ENCODE results near the gene PRIMA1. TPM values are rescaled to one million over a fixed set of nuclear protein-coding genes. Genes with fewer than 3 reads are reported as not detected.
A peak's percentile ranks its signal among the peaks of the same experiment; 100 is the strongest.

PRIMA1 gene
- polyA plus RNA-seq, 1 of the 3 experiments (the other 2 are of a cell fraction) = 0.18 TPM

DNA sequence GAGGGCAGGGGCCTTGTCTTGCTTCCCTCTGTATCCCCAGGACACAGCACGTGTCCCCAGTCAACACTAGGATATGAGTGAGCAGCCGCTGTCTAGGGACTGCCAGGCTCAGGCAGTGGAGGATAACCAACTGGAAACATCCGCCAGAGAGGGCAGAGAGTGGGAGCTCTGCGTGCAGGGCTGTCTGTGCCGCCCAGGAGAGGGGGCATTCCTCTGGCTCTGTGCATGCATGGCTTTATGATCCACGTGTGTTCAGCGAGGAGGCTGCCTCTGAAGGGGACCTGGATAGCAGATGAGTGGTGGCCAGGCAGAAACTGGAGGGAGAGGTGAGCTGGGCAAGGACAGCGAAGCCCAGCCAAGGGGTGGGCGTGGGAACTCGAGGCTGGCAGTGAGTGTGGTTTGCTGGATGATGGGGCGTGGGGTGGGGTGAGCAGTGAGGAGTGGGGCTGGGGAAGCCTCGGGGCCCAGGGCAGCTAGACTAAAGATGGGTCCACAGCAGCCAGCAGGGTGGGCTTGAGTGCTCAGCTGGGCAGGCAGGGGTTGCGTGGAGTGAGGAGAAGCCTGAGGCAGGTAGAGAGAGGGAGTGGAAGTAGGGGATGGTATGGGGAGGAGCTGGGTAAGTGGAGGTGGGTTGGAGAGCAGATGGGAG, 72.9 kb downstream of the PRIMA1 start:
- POLR2A ChIA-PET = interaction anchor here (0.8 kb wide), 1 partner anchor 33 kb away, joined by 3 read pairs; no protein-coding TSS in a partner anchor
- Histone ChIP-seq H3K79me2 (ENCODE audit: insufficient read depth) (no peaks in the 10 kb centered on the region), H3K36me3 (replicated peaks in 1 of 2; ENCODE audit: control insufficient read depth in 1 of 2, insufficient read depth in 2 of 2, low read length in 1 of 2) (no peaks in the 10 kb centered on the region), H3K27me3 (ENCODE audit: insufficient read depth) (no peaks in the 10 kb centered on the region), H3K4me1 (ENCODE audit: control insufficient read depth in 1 of 2, insufficient read depth in 2 of 2, low read depth in 1 of 2, low read length in 1 of 2) (peaks cover 0 to 9% of the 10 kb centered on the region in 2 experiments; a peak in 1 of 4 replicates), H3K27ac (ENCODE audit: low read depth in 2 of 2, low read length in 1 of 2) (no peak overlapping the region), H3K4me3 (ENCODE audit: low read depth in 2 of 2, low read length in 1 of 2) (no peak overlapping the region), H2AFZ (ENCODE audit: low read depth) (no peak overlapping the region), H3K9me3 (no peaks in the 10 kb centered on the region), H3K9ac (no peak overlapping the region), H3F3A (replicated peaks; ENCODE audit: insufficient read depth) (no peaks in the 10 kb centered on the region), H3K4me2 (no peak overlapping the region), H3K9me2 (no peaks in the 10 kb centered on the region), H4K20me1 (ENCODE audit: insufficient read depth) (no peaks in the 10 kb centered on the region)
- CTCF ChIA-PET = interaction anchor here (0.8 to 2.4 kb wide), 6 partner anchors 11 to 224 kb away, joined by 3 to 10 read pairs (median 4); no protein-coding TSS in a partner anchor
- WGBS (ENCODE audit: low lambda C conversion rate) = 31% methylated on average over 12 of the region's 13 CpGs
- peak; percentile 58 for DNase-seq
- peak; percentile 16; the same call in 1 of the 2 replicates for TF ChIP-seq RAD21 (IDR thresholded peaks at IDR 0.05; ENCODE audit: low read length)
- TF ChIP-seq RXRA (IDR thresholded peaks at IDR 0.05; ENCODE audit: borderline replicate concordance, low read depth) = no peak
- TF ChIP-seq, protein P1, sequence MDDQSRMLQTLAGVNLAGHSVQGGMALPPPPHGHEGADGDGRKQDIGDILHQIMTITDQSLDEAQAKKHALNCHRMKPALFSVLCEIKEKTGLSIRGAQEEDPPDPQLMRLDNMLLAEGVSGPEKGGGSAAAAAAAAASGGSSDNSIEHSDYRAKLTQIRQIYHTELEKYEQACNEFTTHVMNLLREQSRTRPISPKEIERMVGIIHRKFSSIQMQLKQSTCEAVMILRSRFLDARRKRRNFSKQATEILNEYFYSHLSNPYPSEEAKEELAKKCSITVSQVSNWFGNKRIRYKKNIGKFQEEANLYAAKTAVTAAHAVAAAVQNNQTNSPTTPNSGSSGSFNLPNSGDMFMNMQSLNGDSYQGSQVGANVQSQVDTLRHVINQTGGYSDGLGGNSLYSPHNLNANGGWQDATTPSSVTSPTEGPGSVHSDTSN (IDR thresholded peaks at IDR 0.05) = no peak
- TF ChIP-seq, protein P2, sequence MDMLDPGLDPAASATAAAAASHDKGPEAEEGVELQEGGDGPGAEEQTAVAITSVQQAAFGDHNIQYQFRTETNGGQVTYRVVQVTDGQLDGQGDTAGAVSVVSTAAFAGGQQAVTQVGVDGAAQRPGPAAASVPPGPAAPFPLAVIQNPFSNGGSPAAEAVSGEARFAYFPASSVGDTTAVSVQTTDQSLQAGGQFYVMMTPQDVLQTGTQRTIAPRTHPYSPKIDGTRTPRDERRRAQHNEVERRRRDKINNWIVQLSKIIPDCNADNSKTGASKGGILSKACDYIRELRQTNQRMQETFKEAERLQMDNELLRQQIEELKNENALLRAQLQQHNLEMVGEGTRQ (IDR thresholded peaks at IDR 0.05; ENCODE audit: borderline replicate concordance, low read depth, low read length) = no peak
- TF ChIP-seq CHD2 (IDR thresholded peaks at IDR 0.05; ENCODE audit: low read length, partially characterized antibody) = no peak
- TF ChIP-seq, protein P3, sequence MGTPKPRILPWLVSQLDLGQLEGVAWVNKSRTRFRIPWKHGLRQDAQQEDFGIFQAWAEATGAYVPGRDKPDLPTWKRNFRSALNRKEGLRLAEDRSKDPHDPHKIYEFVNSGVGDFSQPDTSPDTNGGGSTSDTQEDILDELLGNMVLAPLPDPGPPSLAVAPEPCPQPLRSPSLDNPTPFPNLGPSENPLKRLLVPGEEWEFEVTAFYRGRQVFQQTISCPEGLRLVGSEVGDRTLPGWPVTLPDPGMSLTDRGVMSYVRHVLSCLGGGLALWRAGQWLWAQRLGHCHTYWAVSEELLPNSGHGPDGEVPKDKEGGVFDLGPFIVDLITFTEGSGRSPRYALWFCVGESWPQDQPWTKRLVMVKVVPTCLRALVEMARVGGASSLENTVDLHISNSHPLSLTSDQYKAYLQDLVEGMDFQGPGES (IDR thresholded peaks at IDR 0.05; ENCODE audit: low read depth, low read length) = no peak
- no peak for TF ChIP-seq GABPA (IDR thresholded peaks at IDR 0.05; ENCODE audit: low read depth)
- TF ChIP-seq, protein P4, sequence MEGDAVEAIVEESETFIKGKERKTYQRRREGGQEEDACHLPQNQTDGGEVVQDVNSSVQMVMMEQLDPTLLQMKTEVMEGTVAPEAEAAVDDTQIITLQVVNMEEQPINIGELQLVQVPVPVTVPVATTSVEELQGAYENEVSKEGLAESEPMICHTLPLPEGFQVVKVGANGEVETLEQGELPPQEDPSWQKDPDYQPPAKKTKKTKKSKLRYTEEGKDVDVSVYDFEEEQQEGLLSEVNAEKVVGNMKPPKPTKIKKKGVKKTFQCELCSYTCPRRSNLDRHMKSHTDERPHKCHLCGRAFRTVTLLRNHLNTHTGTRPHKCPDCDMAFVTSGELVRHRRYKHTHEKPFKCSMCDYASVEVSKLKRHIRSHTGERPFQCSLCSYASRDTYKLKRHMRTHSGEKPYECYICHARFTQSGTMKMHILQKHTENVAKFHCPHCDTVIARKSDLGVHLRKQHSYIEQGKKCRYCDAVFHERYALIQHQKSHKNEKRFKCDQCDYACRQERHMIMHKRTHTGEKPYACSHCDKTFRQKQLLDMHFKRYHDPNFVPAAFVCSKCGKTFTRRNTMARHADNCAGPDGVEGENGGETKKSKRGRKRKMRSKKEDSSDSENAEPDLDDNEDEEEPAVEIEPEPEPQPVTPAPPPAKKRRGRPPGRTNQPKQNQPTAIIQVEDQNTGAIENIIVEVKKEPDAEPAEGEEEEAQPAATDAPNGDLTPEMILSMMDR (IDR thresholded peaks at IDR 0.05) = no peak
- TF ChIP-seq TAF1 (IDR thresholded peaks at IDR 0.05; ENCODE audit: borderline replicate concordance, low read depth, low read length) = no peak

DNA sequence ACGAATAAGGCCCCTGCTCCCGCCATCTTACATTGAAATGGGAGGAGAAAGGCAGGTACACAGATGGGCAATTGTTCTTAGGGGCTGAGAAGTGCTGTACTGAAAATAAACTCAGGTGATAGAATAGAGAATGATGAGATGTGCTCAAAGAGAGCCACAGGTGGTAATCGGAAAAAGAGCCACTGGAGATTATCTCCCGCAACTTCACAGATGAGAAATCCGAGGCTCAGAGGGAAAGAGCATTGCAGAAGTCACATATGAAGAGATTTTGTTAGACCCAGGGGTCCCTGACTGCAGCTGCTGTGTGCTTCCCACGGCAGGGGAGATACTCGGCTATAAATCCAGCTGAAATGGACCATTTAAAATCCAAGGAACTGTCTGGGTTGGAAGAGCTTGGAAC, 73.7 kb downstream of the PRIMA1 start:
- CTCF ChIA-PET = interaction anchor here (0.8 to 2.0 kb wide), 4 partner anchors 10 to 225 kb away, joined by 3 to 10 read pairs (median 4); no protein-coding TSS in a partner anchor
- TF ChIP-seq MXI1 (IDR thresholded peaks at IDR 0.05; ENCODE audit: low read depth, low read length) (no peak), RAD21 (IDR thresholded peaks at IDR 0.05; ENCODE audit: low read length) (no peak), TAF1 (IDR thresholded peaks at IDR 0.05; ENCODE audit: borderline replicate concordance, low read depth, low read length) (no peak), GABPA (IDR thresholded peaks at IDR 0.05; ENCODE audit: low read depth) (no peak), CHD2 (IDR thresholded peaks at IDR 0.05; ENCODE audit: low read length, partially characterized antibody) (no peak), SIN3A (IDR thresholded peaks at IDR 0.05; ENCODE audit: borderline replicate concordance, low read depth, low read length) (no peak), YY1 (IDR thresholded peaks at IDR 0.05; ENCODE audit: low read depth) (no peak), POLR2AphosphoS5 (IDR thresholded peaks at IDR 0.05; ENCODE audit: low read depth, low read length) (no peak), JUND (IDR thresholded peaks at IDR 0.05) (no peak), EP300 (IDR thresholded peaks at IDR 0.05; ENCODE audit: borderline replicate concordance in 1 of 2, low read depth in 1 of 2, low read length in 1 of 2) (no peak), TEAD4 (IDR thresholded peaks at IDR 0.05; ENCODE audit: borderline replicate concordance, insufficient read depth) (no peak)
- TF ChIP-seq, protein P5, sequence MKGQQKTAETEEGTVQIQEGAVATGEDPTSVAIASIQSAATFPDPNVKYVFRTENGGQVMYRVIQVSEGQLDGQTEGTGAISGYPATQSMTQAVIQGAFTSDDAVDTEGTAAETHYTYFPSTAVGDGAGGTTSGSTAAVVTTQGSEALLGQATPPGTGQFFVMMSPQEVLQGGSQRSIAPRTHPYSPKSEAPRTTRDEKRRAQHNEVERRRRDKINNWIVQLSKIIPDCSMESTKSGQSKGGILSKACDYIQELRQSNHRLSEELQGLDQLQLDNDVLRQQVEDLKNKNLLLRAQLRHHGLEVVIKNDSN (IDR thresholded peaks at IDR 0.05; ENCODE audit: borderline replicate concordance, low read depth) = no peak

More for the DNA sequence above, 73.7 kb downstream of the PRIMA1 start:
- Histone ChIP-seq H3K9me3 (no peaks in the 10 kb centered on the region), H3K9me2 (no peaks in the 10 kb centered on the region), H3K4me1 (ENCODE audit: control insufficient read depth in 1 of 2, insufficient read depth in 2 of 2, low read depth in 1 of 2, low read length in 1 of 2) (peaks cover 0 to 9% of the 10 kb centered on the region in 2 experiments; a peak in 1 of 4 replicates), H3K36me3 (replicated peaks in 1 of 2; ENCODE audit: control insufficient read depth in 1 of 2, insufficient read depth in 2 of 2, low read length in 1 of 2) (no peaks in the 10 kb centered on the region), H3F3A (replicated peaks; ENCODE audit: insufficient read depth) (no peaks in the 10 kb centered on the region), H3K79me2 (ENCODE audit: insufficient read depth) (no peaks in the 10 kb centered on the region), H3K9ac (no peak overlapping the region), H3K4me2 (no peak overlapping the region), H3K27ac (ENCODE audit: low read depth in 2 of 2, low read length in 1 of 2) (no peak overlapping the region), H3K4me3 (ENCODE audit: low read depth in 2 of 2, low read length in 1 of 2) (no peak overlapping the region), H3K27me3 (ENCODE audit: insufficient read depth) (no peaks in the 10 kb centered on the region), H2AFZ (ENCODE audit: low read depth) (no peak overlapping the region), H4K20me1 (ENCODE audit: insufficient read depth) (no peaks in the 10 kb centered on the region)
- no peak for DNase-seq
- POLR2A ChIA-PET = interaction anchor here (0.6 to 0.8 kb wide), 3 partner anchors 11 to 34 kb away, joined by 3 read pairs; no protein-coding TSS in a partner anchor
- 36% methylated on average over 7 of the region's 7 CpGs for WGBS (ENCODE audit: low lambda C conversion rate)

All from SK-N-SH (cell line).